HepG2 (cell line): ENCODE measurements around the gene CRKL. TPM values are rescaled to one million over a fixed set of nuclear protein-coding genes. Genes with fewer than 3 reads are reported as not detected.

Experiments used
- ATAC-seq: fragments of 200-7000 bp; cut with Tn5 transposase; 3 replicates; pipeline ENCODE4 v1.9.1; 2020; ENCODE audit warnings: mild to moderate bottlenecking, moderate library complexity
- BruUV-seq: library from RNA; stranded (reverse); fragments of 400-500 nt; replicated peaks from 2 replicates; lab custom pipeline; 2021; lab: Mats Ljungman, UMichigan
- CTCF ChIA-PET: fragments of 300-600 bp; formaldehyde crosslinking; extraction: SDS; loops from one replicate; lab custom pipeline; 2021; ENCODE audit warnings: low total read pairs, inconsistent platforms, low intra/inter-chr PET ratio; lab: Yijun Ruan, JAX
- POLR2A ChIA-PET: fragments of 350-600 bp; sonication (Branson Sonifier 250); formaldehyde crosslinking; loops from one replicate; lab custom pipeline; 2020; ENCODE audit warnings: antibody characterized with exemption, inconsistent platforms; lab: Yijun Ruan, JAX
- DNase-seq: peaks from one replicate; pipeline ENCODE4 v3.0.0-alpha.2; 2015; ENCODE audit warnings: low spot score
- FAIRE-seq: peaks from 3 replicates; lab custom pipeline; 2011; peaks lifted over from hg19 to GRCh38; lab: Jason Lieb, UNC
- H2AFZ ChIP-seq: one replicate; pipeline ENCODE4 v1.6.1; 2011; ENCODE audit warnings: low read length, inconsistent platforms
- H3K27ac ChIP-seq: fragments of 300-600 bp; 3 replicates; pipeline ENCODE4 v1.8.0; 2011; ENCODE audit warnings: mixed run types, mild to moderate bottlenecking, mixed read lengths, low read length, inconsistent platforms; ENCODE audit not compliant: insufficient read depth; ENCODE audit errors: extremely low read length
- H3K27me3 ChIP-seq, 2 experiments: fragments of 200-600 bp in 1 of 2; 2 replicates in 1 of 2; 3 replicates in 1 of 2; pipeline versions ENCODE4 v1.6.0 to v1.8.0; 2011; ENCODE audit warnings: low read length in 2 of 2, mild to moderate bottlenecking in 2 of 2, moderate library complexity in 2 of 2, inconsistent platforms in 1 of 2; ENCODE audit not compliant: insufficient read depth in 2 of 2, control insufficient read depth in 1 of 2
- H3K36me3 ChIP-seq, 2 experiments: fragments of 200-600 bp in 1 of 2; replicated peaks in 1 of 2; 2 replicates in 1 of 2; 3 replicates in 1 of 2; pipeline versions ENCODE4 v1.5.1 to v1.8.0; 2011; ENCODE audit warnings: low read length in 2 of 2, inconsistent platforms in 1 of 2; ENCODE audit not compliant: insufficient read depth in 2 of 2, control insufficient read depth in 1 of 2
- H3K4me1 ChIP-seq: 2 replicates; pipeline ENCODE4 v1.5.1; 2012; ENCODE audit warnings: low read length, inconsistent platforms; ENCODE audit not compliant: insufficient read depth
- H3K4me2 ChIP-seq: 2 replicates; pipeline ENCODE4 v1.6.0; 2011; ENCODE audit warnings: low read depth, low read length, inconsistent platforms
- H3K4me3 ChIP-seq, 3 experiments: fragments of 200-600 bp in 1 of 3; sonication (generic), shearing (Covaris generic) in 1 of 3; replicated peaks in 1 of 3; 2 replicates each; pipeline ENCODE4 v1.5.1; 2011 to 2016; ENCODE audit warnings: low read length in 3 of 3, inconsistent platforms in 2 of 3, low read depth in 2 of 3, mild to moderate bottlenecking in 2 of 3, control low read depth in 1 of 3, mixed read lengths in 1 of 3; ENCODE audit not compliant: insufficient read depth in 1 of 3
- H3K79me2 ChIP-seq: one replicate; pipeline ENCODE4 v1.6.1; 2011; ENCODE audit warnings: low read length, inconsistent platforms; ENCODE audit not compliant: insufficient read depth
- H3K9ac ChIP-seq: 2 replicates; pipeline ENCODE4 v1.6.0; 2011; ENCODE audit warnings: mild to moderate bottlenecking, low read depth, low read length, inconsistent platforms; ENCODE audit not compliant: insufficient read depth
- H3K9me3 ChIP-seq: 2 replicates; pipeline ENCODE4 v1.5.1; 2012; ENCODE audit warnings: mild to moderate bottlenecking, low read length
- H4K20me1 ChIP-seq: 2 replicates; pipeline ENCODE4 v1.6.0; 2011; ENCODE audit warnings: inconsistent platforms, mild to moderate bottlenecking, low read length, moderate library complexity; ENCODE audit not compliant: insufficient read depth
- AKNA ChIP-seq: sonication (generic); formaldehyde crosslinking; IDR thresholded peaks from 2 replicates; pipeline ENCODE4 v1.4.0; 2020; ENCODE audit warnings: missing genetic modification reagents, borderline replicate concordance
- NCOR1 ChIP-seq: fragments of 200-600 bp; sonication (generic); IDR thresholded peaks from 2 replicates; pipeline ENCODE4 v1.7.0; 2017; ENCODE audit warnings: antibody characterized with exemption, low read length, borderline replicate concordance
- REXO4 ChIP-seq: sonication (generic); formaldehyde crosslinking; IDR thresholded peaks from 2 replicates; pipeline ENCODE4 v1.8.0; 2022; ENCODE audit warnings: missing genetic modification reagents, mild to moderate bottlenecking, borderline replicate concordance
- ZMYM3 ChIP-seq: sonication (generic); formaldehyde crosslinking; IDR thresholded peaks from 2 replicates; pipeline ENCODE4 v1.5.1; 2020; ENCODE audit warnings: mild to moderate bottlenecking, missing genetic modification reagents
- ZNF121 ChIP-seq: sonication (generic); formaldehyde crosslinking; IDR thresholded peaks from 2 replicates; pipeline ENCODE4 v1.5.0; 2020; ENCODE audit warnings: mild to moderate bottlenecking, missing genetic modification reagents
- ZNF678 ChIP-seq: sonication (generic); formaldehyde crosslinking; IDR thresholded peaks from 2 replicates; pipeline ENCODE4 v1.4.0; 2020; ENCODE audit warnings: mild to moderate bottlenecking, missing genetic modification reagents
- WGBS: methylation state at CpG from one replicate; pipeline ENCODE4 v1.1.6; 2017; ENCODE audit warnings: low lambda C conversion rate; 5-methylcytosine and 5-hydroxymethylcytosine counted together
- in situ Hi-C: cut with HindIII; loops from 2 replicates; pipeline ENCODE4 v1.10.0; 2017; ENCODE audit warnings: low pct_unique_long_range_greater_than_20kb; ENCODE audit not compliant: extremely low pct_ligation_motif_present
- intact Hi-C: fragments of 100-400 bp; cut with micrococcal nuclease; formaldehyde crosslinking; loops from one replicate; pipeline ENCODE4 v1.10.0; 2022; ENCODE audit not compliant: unreplicated experiment
- polyA plus RNA-seq, 8 experiments: library from polyadenylated mRNA; depleted of rRNA in 3 of 8; stranded (reverse) in 7 of 8; unstranded in 1 of 8; fragments of >200 nt; fragmentation: Illumina TruSeq in 4 of 8; extraction: Trizol in 4 of 8; gene quantifications; 2 replicates each; pipeline versions ENCODE4 v1.2.1 to v1.2.3, GENCODE V29; 2011 to 2016; ENCODE audit warnings: low read depth in 4 of 8, missing spikeins in 1 of 8, mixed read lengths in 1 of 8; ENCODE audit not compliant: insufficient read depth in 1 of 8
- total RNA-seq, 5 experiments: library from RNA; depleted of rRNA; stranded (reverse); fragments of >200 nt; fragmentation: Illumina TruSeq; extraction: Trizol; gene quantifications; 2 replicates each; pipeline ENCODE4 v1.2.3, GENCODE V29; 2016; ENCODE audit warnings: low read depth in 1 of 5
- TF ChIP-seq, protein P1 (sequence below): sonication (generic); formaldehyde crosslinking; IDR thresholded peaks from 2 replicates; pipeline ENCODE4 v1.9.0; 2021; ENCODE audit warnings: missing genetic modification reagents, borderline replicate concordance
- TF ChIP-seq, protein P2 (sequence below): IDR thresholded peaks from 2 replicates; pipeline ENCODE4 v1.6.1; 2016; ENCODE audit warnings: low read depth, control low read depth

Gene CRKL
- total and polyA plus RNA-seq, 2 of the 13 experiments (the other 11 are each of a cell fraction or from before 2014, with no cell fraction given) = 37.4 to 60.6 TPM

DNA sequence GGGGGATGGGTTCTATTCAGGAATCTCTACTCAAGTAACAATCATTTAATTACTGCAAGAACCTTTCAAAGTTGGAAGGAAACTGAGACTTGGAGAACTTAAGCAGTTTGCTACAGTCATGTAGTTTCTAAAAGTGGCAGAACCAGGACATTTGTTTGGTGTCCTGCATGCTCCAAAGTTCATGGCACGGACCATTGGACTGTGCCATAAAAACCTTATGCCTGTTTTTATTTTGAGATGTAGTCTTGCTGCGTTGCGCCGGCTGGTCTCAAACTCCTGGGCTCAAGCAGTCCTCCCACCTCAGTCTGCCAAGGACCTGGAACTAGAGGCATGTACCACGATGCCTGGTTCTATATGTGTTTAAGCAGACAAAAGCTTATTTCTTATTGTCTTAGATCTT, 31.2 kb downstream of the CRKL start (continued):
- TF ChIP-seq, protein P1, sequence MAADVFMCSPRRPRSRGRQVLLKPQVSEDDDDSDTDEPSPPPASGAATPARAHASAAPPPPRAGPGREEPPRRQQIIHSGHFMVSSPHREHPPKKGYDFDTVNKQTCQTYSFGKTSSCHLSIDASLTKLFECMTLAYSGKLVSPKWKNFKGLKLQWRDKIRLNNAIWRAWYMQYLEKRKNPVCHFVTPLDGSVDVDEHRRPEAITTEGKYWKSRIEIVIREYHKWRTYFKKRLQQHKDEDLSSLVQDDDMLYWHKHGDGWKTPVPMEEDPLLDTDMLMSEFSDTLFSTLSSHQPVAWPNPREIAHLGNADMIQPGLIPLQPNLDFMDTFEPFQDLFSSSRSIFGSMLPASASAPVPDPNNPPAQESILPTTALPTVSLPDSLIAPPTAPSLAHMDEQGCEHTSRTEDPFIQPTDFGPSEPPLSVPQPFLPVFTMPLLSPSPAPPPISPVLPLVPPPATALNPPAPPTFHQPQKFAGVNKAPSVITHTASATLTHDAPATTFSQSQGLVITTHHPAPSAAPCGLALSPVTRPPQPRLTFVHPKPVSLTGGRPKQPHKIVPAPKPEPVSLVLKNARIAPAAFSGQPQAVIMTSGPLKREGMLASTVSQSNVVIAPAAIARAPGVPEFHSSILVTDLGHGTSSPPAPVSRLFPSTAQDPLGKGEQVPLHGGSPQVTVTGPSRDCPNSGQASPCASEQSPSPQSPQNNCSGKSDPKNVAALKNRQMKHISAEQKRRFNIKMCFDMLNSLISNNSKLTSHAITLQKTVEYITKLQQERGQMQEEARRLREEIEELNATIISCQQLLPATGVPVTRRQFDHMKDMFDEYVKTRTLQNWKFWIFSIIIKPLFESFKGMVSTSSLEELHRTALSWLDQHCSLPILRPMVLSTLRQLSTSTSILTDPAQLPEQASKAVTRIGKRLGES (CRISPR knock-in tag) = no peak
- TF ChIP-seq NCOR1 (0 out of 2 replicates have a peak, but pooled peaks have one; percentile 10), AKNA (no peak)

GRCh38 chr22:20948989-20949388, 31.8 kb downstream of the CRKL start:
- H2AFZ ChIP-seq = no peak overlapping the region
- H3K4me3 ChIP-seq = peak overlapping the region in 1 of 3 experiments; percentile 35; a peak in 1 of 6 replicates
- no peaks in the 10 kb centered on the region for H3K27me3 ChIP-seq
- DNase-seq (no peak), FAIRE-seq (no peak), ATAC-seq (no peak)
- ChIA-PET POLR2A (no interaction called here), CTCF (no interaction called here)
- peaks cover 6 to 34% of the 10 kb centered on the region in 2 experiments for H3K36me3 ChIP-seq
- H3K9me3 ChIP-seq = no peaks in the 10 kb centered on the region
- intact Hi-C loops = loop anchor here (2.0 kb wide), 1 partner anchor 64 kb away; no protein-coding TSS in a partner anchor
- H3K9ac ChIP-seq = peak overlapping the region; percentile 31
- peaks cover 83% of the 10 kb centered on the region for H3K79me2 ChIP-seq
- peak overlapping the region; percentile 82 for H3K27ac ChIP-seq
- peaks cover 99% of the 10 kb centered on the region for H3K4me1 ChIP-seq
- no TSS peak for BruUV-seq
- H4K20me1 ChIP-seq = peaks cover 49% of the 10 kb centered on the region
- in situ Hi-C loops = no loop called here
- TF ChIP-seq, protein P2, sequence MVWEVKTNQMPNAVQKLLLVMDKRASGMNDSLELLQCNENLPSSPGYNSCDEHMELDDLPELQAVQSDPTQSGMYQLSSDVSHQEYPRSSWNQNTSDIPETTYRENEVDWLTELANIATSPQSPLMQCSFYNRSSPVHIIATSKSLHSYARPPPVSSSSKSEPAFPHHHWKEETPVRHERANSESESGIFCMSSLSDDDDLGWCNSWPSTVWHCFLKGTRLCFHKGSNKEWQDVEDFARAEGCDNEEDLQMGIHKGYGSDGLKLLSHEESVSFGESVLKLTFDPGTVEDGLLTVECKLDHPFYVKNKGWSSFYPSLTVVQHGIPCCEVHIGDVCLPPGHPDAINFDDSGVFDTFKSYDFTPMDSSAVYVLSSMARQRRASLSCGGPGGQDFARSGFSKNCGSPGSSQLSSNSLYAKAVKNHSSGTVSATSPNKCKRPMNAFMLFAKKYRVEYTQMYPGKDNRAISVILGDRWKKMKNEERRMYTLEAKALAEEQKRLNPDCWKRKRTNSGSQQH (CRISPR knock-in tag) = no peak
- peak; percentile 76 for TF ChIP-seq ZNF121 (CRISPR knock-in tag)
- no peak for TF ChIP-seq ZNF678 (CRISPR knock-in tag)
- no peak for TF ChIP-seq REXO4
- 0 out of 2 replicates have a peak, but pooled peaks have one; percentile 10 for TF ChIP-seq ZMYM3 (CRISPR knock-in tag)
- 67% methylated on average over 5 of the region's 5 CpGs for WGBS
- H3K4me2 ChIP-seq = peak overlapping the region; percentile 72
